ENCODE results near the gene TMEM151B. TPM values are rescaled to one million over a fixed set of nuclear protein-coding genes. Genes with fewer than 3 reads are reported as not detected.
A peak's percentile ranks its signal among the peaks of the same experiment; 100 is the strongest.

TMEM151B gene
- total and polyA plus RNA-seq, 4 experiments from 2014 or later = not detected

DNA sequence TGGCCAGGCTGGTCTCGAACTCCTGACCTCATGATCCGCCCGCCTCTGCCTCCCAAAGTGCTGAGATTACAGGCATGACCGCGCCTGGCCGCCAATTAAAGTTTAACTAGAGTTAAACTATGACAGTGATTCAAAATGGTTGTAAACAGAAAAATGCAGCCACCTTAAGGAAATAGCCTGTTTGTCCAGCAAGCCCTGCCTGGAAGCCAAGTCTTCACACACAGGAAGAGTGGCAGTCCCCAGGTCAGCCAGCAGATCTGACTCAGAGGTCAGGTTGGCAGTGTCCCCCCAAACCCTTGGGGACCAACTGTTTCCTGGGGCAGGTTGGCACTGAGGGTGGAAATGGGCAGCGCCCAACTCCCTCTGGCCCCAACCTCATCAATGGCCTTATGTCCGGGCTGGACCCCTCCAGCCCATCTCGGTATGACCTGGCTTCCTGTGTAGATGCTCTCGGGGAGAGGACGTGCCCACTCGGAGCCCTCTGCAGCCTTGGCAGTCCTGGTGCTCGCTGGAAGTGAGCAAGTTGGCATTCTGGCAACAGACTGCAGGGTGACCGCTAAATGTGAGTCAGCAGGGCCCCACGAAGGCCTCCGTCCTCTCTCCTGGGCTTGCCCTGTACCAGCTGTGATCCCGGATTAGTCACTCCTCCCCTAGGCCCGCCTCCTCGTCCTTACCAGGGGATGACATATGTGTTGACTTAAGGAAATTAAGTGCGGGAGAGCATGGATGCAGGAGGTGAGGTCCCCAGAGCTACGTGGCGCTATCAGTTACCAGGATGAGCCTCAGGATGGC is 33.0 kb upstream of the TMEM151B start:
- H3K4me3 Mint-ChIP-seq = peak overlapping the region; percentile 85 to 93 (median 90)

DNA sequence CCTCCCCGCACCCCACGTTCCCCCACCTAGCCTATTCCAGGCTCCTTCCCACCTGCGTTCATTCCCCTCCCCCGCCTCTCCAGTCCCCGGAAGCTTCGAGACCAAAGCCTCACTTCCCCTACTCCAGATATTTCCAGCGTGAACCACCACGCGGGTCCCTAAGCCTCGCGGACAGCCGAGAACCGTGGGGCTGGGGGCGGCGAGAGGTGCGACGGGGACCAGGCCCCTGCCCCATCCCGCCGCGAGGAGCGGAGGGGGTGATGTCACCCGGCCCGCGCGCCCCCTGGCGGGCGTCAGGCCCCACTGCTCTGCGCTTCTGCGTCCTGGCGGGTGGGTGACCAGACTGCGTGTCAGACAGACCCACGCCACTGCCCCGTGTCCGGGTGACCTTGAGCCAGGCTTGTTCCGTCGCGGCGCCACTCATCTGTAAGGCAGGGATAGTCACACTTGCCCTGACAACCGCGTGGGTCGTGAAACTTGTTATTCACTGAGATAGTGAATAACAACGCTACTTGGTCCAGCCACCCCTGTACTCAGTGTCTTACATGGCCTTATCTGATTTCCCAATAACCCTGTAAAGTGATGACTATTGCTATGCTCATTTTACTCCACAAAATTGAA is 32.3 kb upstream of the TMEM151B start:
- Histone ChIP-seq H3K4me1 (ENCODE audit: insufficient read depth, low read length) (peaks cover 12% of the 10 kb centered on the region), H3K4me3 (ENCODE audit: low read length in 2 of 2) (peak overlapping the region; percentile 8 to 95), H3K27me3 (ENCODE audit: insufficient read depth, low read length) (no peaks in the 10 kb centered on the region), H3K36me3 (ENCODE audit: insufficient read depth, low read length) (no peaks in the 10 kb centered on the region), H3K9me3 (ENCODE audit: control insufficient read depth in 1 of 2, low read length in 2 of 2) (no peaks in the 10 kb centered on the region), H3K27ac (ENCODE audit: low read depth, low read length) (peak overlapping the region; percentile 93)
- Mint-ChIP-seq H3K9me3 (no peaks in the 10 kb centered on the region), H3K27ac (peak overlapping the region; percentile 89 to 98 (median 95)), H3K36me3 (no peaks in the 10 kb centered on the region), H3K4me1 (peaks cover 2 to 15% (median 9%) of the 10 kb centered on the region in 4 donors), H3K27me3 (no peaks in the 10 kb centered on the region), H3K4me3 (peak overlapping the region; percentile 85 to 93 (median 90))
- ChIA-PET POLR2A (ENCODE audit: partially characterized antibody) (interaction anchor here (0.7 to 2.2 kb wide), 9 partner anchors 10 to 141 kb away, joined by 3 to 71 read pairs (median 5); partner anchors contain the start of genes HSP90AB1, SLC29A1 and SLC35B2), CTCF (ENCODE audit: partially characterized antibody) (interaction anchor here (0.6 to 5.3 kb wide), 19 partner anchors 9 to 141 kb away, joined by 3 to 84 read pairs (median 6); partner anchors contain the start of genes HSP90AB1, SLC29A1 and SLC35B2)
- peak; percentile 66 to 85 (median 80) for DNase-seq
- intact Hi-C loops (cut with micrococcal nuclease) = loop anchor here (1.0 kb wide), 4 partner anchors 9 to 142 kb away; partner anchors contain the start of genes HSP90AB1 and SLC29A1

More for the DNA sequence above, 33.0 kb upstream of the TMEM151B start:
- H3K4me3 ChIP-seq (ENCODE audit: low read length in 2 of 2) = peak overlapping the region; percentile 8 to 95
- intact Hi-C loops (cut with micrococcal nuclease) = loop anchor here (1.0 kb wide), 2 partner anchors 14 to 141 kb away; partner anchors contain the start of gene SLC29A1
- CTCF ChIA-PET (ENCODE audit: partially characterized antibody) = interaction anchor here (0.6 to 5.3 kb wide), 22 partner anchors 9 to 1247 kb away, joined by 3 to 84 read pairs (median 6); partner anchors contain the start of genes HSP90AB1, SLC29A1 and SLC35B2
- no peaks in the 10 kb centered on the region for H3K9me3 Mint-ChIP-seq
- H3K4me1 ChIP-seq (ENCODE audit: insufficient read depth, low read length) = peaks cover 12% of the 10 kb centered on the region
- no peaks in the 10 kb centered on the region for H3K27me3 ChIP-seq (ENCODE audit: insufficient read depth, low read length)
- no peaks in the 10 kb centered on the region for H3K9me3 ChIP-seq (ENCODE audit: control insufficient read depth in 1 of 2, low read length in 2 of 2)
- peak in 1 of 5 donors; percentile 82 for DNase-seq
- POLR2A ChIA-PET (ENCODE audit: partially characterized antibody) = interaction anchor here (0.6 to 2.2 kb wide), 10 partner anchors 10 to 893 kb away, joined by 3 to 71 read pairs (median 4); partner anchors contain the start of genes HSP90AB1, SLC29A1 and SLC35B2
- no peaks in the 10 kb centered on the region for H3K27me3 Mint-ChIP-seq
- no peaks in the 10 kb centered on the region for H3K36me3 Mint-ChIP-seq
- peaks cover 2 to 15% (median 9%) of the 10 kb centered on the region in 4 donors for H3K4me1 Mint-ChIP-seq
- H3K27ac ChIP-seq (ENCODE audit: low read depth, low read length) = peak overlapping the region; percentile 93
- peak overlapping the region; percentile 89 to 98 (median 95) for H3K27ac Mint-ChIP-seq
- H3K36me3 ChIP-seq (ENCODE audit: insufficient read depth, low read length) = no peaks in the 10 kb centered on the region

DNA sequence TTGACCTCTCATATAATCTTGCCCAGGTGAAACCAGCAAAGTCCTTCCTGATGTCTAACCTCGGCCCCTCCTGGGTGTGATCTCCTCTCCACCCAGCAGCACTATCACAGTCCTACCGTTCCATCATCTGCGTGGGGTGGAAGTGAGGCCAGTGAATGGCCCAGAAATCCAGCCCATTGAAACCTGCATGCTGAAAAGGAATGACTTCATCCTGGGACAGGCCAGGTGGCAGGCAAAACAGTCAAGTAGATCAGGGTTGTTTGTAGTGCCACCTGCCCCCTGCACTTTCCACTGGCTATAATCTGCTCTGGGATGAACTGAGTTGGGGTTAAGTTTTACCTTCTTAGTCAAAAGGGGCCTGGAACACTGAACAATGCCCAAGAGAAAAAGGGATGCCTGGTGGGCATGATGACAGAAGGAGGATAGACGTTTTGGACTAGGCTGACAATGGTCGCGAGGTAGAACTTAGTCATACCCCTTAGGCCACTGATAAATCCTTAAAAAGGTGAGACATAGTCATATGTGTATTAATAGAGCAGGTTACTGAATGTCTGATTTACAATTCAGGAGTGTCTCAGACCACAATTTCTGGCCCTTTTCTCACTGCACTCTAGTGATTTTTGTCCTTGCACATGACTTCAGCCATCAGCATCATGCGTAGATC is 31.4 kb upstream of the TMEM151B start:
- Mint-ChIP-seq H3K9me3 (no peaks in the 10 kb centered on the region), H3K4me1 (peaks cover 2 to 15% (median 9%) of the 10 kb centered on the region in 4 donors), H3K36me3 (no peaks in the 10 kb centered on the region), H3K27me3 (no peaks in the 10 kb centered on the region), H3K27ac (peak overlapping the region; percentile 13 to 98 (median 89)), H3K4me3 (peak overlapping the region; percentile 75 to 93 (median 90))
- POLR2A ChIA-PET (ENCODE audit: partially characterized antibody) = interaction anchor here (1.8 to 2.1 kb wide), 2 partner anchors 9 to 17 kb away, joined by 23 to 71 read pairs; partner anchors contain the start of genes HSP90AB1 and SLC35B2
- Histone ChIP-seq H3K4me1 (ENCODE audit: insufficient read depth, low read length) (peaks cover 12% of the 10 kb centered on the region), H3K4me3 (ENCODE audit: low read length in 2 of 2) (no peak overlapping the region), H3K9me3 (ENCODE audit: control insufficient read depth in 1 of 2, low read length in 2 of 2) (no peaks in the 10 kb centered on the region), H3K36me3 (ENCODE audit: insufficient read depth, low read length) (no peaks in the 10 kb centered on the region), H3K27ac (ENCODE audit: low read depth, low read length) (no peak overlapping the region), H3K27me3 (ENCODE audit: insufficient read depth, low read length) (no peaks in the 10 kb centered on the region)
- intact Hi-C loops (cut with micrococcal nuclease) = loop anchor here (1.0 kb wide), 2 partner anchors 8 to 67 kb away; partner anchors contain the start of gene HSP90AB1
- CTCF ChIA-PET (ENCODE audit: partially characterized antibody) = interaction anchor here (1.2 to 1.8 kb wide), 4 partner anchors 8 to 66 kb away, joined by 3 to 18 read pairs (median 8); partner anchors contain the start of gene HSP90AB1
- no peak for DNase-seq

DNA sequence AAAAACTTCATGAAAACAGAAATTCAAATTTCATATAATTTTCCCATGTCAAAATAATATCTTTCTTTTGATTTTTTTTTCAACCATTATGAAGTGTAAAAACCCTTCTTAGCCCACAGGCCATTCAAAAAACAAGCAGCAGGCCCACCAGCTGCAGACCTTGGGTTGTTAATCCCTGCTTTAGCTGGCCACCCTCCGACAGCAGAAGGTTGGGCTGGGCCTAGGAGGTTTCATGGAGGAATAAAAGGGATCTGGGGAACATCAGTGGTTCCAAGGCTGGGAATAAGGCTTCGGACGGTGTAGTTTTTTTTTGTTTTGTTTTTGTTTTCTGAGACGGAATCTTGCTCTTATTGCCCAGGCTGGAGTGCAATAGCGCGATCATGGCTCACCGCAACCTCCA is 26.9 kb upstream of the TMEM151B start:
- no peaks in the 10 kb centered on the region for H3K9me3 ChIP-seq (ENCODE audit: control insufficient read depth in 1 of 2, low read length in 2 of 2)
- H3K4me3 Mint-ChIP-seq = peak overlapping the region in 1 of 8 donors; percentile 52
- H3K27me3 Mint-ChIP-seq = peaks cover 2 to 4% of the 10 kb centered on the region in 2 donors
- peak overlapping the region in 1 of 7 donors; percentile 64 for H3K27ac Mint-ChIP-seq
- intact Hi-C loops (cut with micrococcal nuclease) = no loop called here
- no peaks in the 10 kb centered on the region for H3K27me3 ChIP-seq (ENCODE audit: insufficient read depth, low read length)
- ChIA-PET POLR2A (ENCODE audit: partially characterized antibody) (interaction anchor here (1.3 to 6.3 kb wide), 3 partner anchors 12 to 23 kb away, joined by 7 to 97 read pairs (median 9); partner anchors contain the start of genes NFKBIE and SLC29A1), CTCF (ENCODE audit: partially characterized antibody) (interaction anchor here (1.8 to 2.4 kb wide), 3 partner anchors 8 to 22 kb away, joined by 9 to 11 read pairs (median 10); partner anchors contain the start of gene SLC29A1)
- H3K36me3 ChIP-seq (ENCODE audit: insufficient read depth, low read length) = no peaks in the 10 kb centered on the region
- H3K27ac ChIP-seq (ENCODE audit: low read depth, low read length) = no peak overlapping the region
- peaks cover under 1 to 23% of the 10 kb centered on the region in 2 donors for H3K36me3 Mint-ChIP-seq
- peaks cover 14% of the 10 kb centered on the region for H3K4me1 ChIP-seq (ENCODE audit: insufficient read depth, low read length)
- H3K9me3 Mint-ChIP-seq = peaks cover 0 to 7% (median 0%) of the 10 kb centered on the region in 8 donors
- no peak for DNase-seq
- peaks cover 13 to 32% (median 18%) of the 10 kb centered on the region in 4 donors for H3K4me1 Mint-ChIP-seq
- H3K4me3 ChIP-seq (ENCODE audit: low read length in 2 of 2) = no peak overlapping the region

DNA sequence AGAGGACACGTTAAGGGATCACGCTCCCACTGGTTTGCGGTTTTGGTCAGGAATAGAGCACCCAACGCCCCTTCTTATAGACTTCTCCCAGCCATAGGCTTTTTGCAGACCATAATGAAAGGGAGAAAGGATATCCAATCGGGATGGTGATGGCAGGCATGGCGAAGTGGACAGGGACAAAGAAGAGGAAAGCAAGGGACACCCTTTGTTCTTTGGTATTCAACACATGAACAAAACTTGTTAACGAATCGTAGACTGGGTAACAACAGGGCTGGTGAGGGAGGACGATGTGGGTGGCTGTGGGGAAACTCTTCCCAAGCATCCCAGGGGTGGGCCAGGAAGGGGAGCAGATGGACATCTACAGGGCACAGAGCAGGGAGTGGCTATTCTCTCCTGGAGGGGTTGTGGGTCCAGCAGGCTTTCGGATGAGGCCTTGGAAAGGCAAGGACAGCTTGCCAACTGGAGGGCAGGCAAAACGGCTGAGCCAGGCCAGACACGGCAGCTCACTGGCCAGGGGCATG is 24.8 kb upstream of the TMEM151B start:
- H3K4me3 Mint-ChIP-seq = peak overlapping the region; percentile 97 to 100 (median 99)
- H3K4me1 Mint-ChIP-seq = peaks cover 24 to 50% (median 34%) of the 10 kb centered on the region in 4 donors
- Histone ChIP-seq H3K36me3 (ENCODE audit: insufficient read depth, low read length) (peaks cover 15% of the 10 kb centered on the region), H3K4me3 (ENCODE audit: low read length in 2 of 2) (peak overlapping the region in 1 of 2 donors; percentile 96), H3K27me3 (ENCODE audit: insufficient read depth, low read length) (no peaks in the 10 kb centered on the region), H3K9me3 (ENCODE audit: control insufficient read depth in 1 of 2, low read length in 2 of 2) (no peaks in the 10 kb centered on the region), H3K27ac (ENCODE audit: low read depth, low read length) (peak overlapping the region; percentile 97), H3K4me1 (ENCODE audit: insufficient read depth, low read length) (peaks cover 33% of the 10 kb centered on the region)
- peak overlapping the region; percentile 57 to 99 (median 95) for H3K27ac Mint-ChIP-seq
- ChIA-PET POLR2A (ENCODE audit: partially characterized antibody) (interaction anchor here (1.4 to 6.3 kb wide), 10 partner anchors 8 to 616 kb away, joined by 4 to 217 read pairs (median 40); partner anchors contain the start of genes AARS2, NFKBIE, SLC29A1 and SLC35B2), CTCF (ENCODE audit: partially characterized antibody) (interaction anchor here (1.1 to 5.5 kb wide), 7 partner anchors 8 to 73 kb away, joined by 3 to 68 read pairs (median 11); partner anchors contain the start of genes SLC29A1 and SLC35B2)
- peaks cover 2 to 4% of the 10 kb centered on the region in 2 donors for H3K27me3 Mint-ChIP-seq
- no peak for DNase-seq
- H3K36me3 Mint-ChIP-seq = peaks cover 19 to 44% of the 10 kb centered on the region in 2 donors
- intact Hi-C loops (cut with micrococcal nuclease) = loop anchor here (5.0 kb wide), 1 partner anchor 608 kb away; the partner anchor contains the start of gene MAD2L1BP
- H3K9me3 Mint-ChIP-seq = peaks cover 0 to 8% (median 0%) of the 10 kb centered on the region in 8 donors

All from CD4-positive, alpha-beta memory T cell (primary cell).